Adrenal gland (tissue), 5 donors: ENCODE results near the gene ECM1.
A peak's percentile ranks its signal among the peaks of the same experiment; 100 is the strongest.

Experiments used
- CTCF ChIP-seq, 6 experiments: fragments of 450-650 bp in 4 of 6; fragments of 200-600 bp in 2 of 6; sonication (generic) in 1 of 6; IDR thresholded peaks; 1 replicate in 5 of 6; 2 replicates in 1 of 6; pipeline versions ENCODE4 v1.5.1 to v1.8.0; 2016 to 2021; ENCODE audit warnings: antibody characterized with exemption in 6 of 6, mild to moderate bottlenecking in 2 of 6, moderate library complexity in 1 of 6
- POLR2A ChIP-seq, 2 donors: fragments of 450-650 bp; IDR thresholded peaks; one replicate each; pipeline ENCODE4 v1.6.1; 2017; ENCODE audit warnings: antibody characterized with exemption in 2 of 2, mild to moderate bottlenecking in 2 of 2, moderate library complexity in 1 of 2
- donor health status: DM: no; HTN: no; CAD: no.

GRCh38 chr1:150473659-150474058 lies 34.2 kb upstream of the ECM1 start:
- TF ChIP-seq CTCF (IDR thresholded peaks at IDR 0.05) (no peak), POLR2A (IDR thresholded peaks at IDR 0.05) (peak in 1 of 2 donors; percentile 35)
